HCT116 (cell line): ENCODE data around the gene MYADM. TPM values are rescaled to one million over a fixed set of nuclear protein-coding genes. Genes with fewer than 3 reads are reported as not detected.

Experiments used
- ATAC-seq: fragments of 200-7000 bp; cut with Tn5 transposase; 2 replicates; pipeline ENCODE4 v1.9.1; 2020; ENCODE audit warnings: mild to moderate bottlenecking, moderate library complexity
- BruUV-seq: library from RNA; stranded (reverse); fragments of 400-500 nt; replicated peaks from 2 replicates; lab custom pipeline; 2021; lab: Mats Ljungman, UMichigan
- CTCF ChIA-PET: fragments of 300-600 bp; sonication (Branson Sonifier 250); formaldehyde crosslinking; loops from one replicate; lab custom pipeline; 2021; ENCODE audit warnings: antibody characterized with exemption; lab: Charles Lee
- POLR2A ChIA-PET: fragments of 300-600, 350-600 bp; sonication (Branson Sonifier 250); formaldehyde crosslinking; loops from one replicate; lab custom pipeline; 2021; ENCODE audit warnings: antibody characterized with exemption; lab: Charles Lee
- RAD21 ChIA-PET, 2 experiments: fragments of 300-600 bp; sonication (Branson Sonifier 250); formaldehyde crosslinking; loops; one replicate each; lab custom pipeline; 2023; ENCODE audit warnings: low total read pairs in 2 of 2; ENCODE audit not compliant: uncharacterized antibody in 2 of 2, unreplicated experiment in 2 of 2, low non-redundant PET in 1 of 2; lab: Charles Lee
- DNase-seq: peaks from one replicate; pipeline ENCODE4 v3.0.0-alpha.2; 2010; ENCODE audit warnings: low read depth, low spot score
- H2AFZ ChIP-seq: fragments of 200-600 bp; shearing (Covaris generic), sonication (generic); 2 replicates; pipeline ENCODE4 v1.6.1; 2017; ENCODE audit warnings: low read depth, mixed run types, mixed read lengths, antibody characterized with exemption, low read length; ENCODE audit not compliant: poor library complexity, severe bottlenecking
- H3K27ac ChIP-seq: 2 replicates; pipeline ENCODE4 v1.5.1; 2012; ENCODE audit warnings: low read depth, low read length
- H3K27me3 ChIP-seq: fragments of 200-600 bp; sonication (generic); 2 replicates; pipeline ENCODE4 v1.6.1; 2016; ENCODE audit warnings: mixed run types, low read length, mixed read lengths; ENCODE audit not compliant: insufficient read depth
- H3K36me3 ChIP-seq, 2 experiments: fragments of 200-500 bp in 1 of 2; fragments of 200-600 bp in 1 of 2; sonication (Bioruptor generic) in 1 of 2; sonication (generic) in 1 of 2; 2 replicates each; pipeline versions ENCODE4 v1.5.1 to v1.6.1; 2014 to 2016; ENCODE audit warnings: low read length in 2 of 2, inconsistent platforms in 1 of 2, mixed read lengths in 1 of 2, mixed run types in 1 of 2; ENCODE audit not compliant: insufficient read depth in 2 of 2, control insufficient read depth in 1 of 2
- H3K4me1 ChIP-seq, 2 experiments: fragments of 200-600 bp in 1 of 2; sonication (generic) in 1 of 2; 2 replicates each; pipeline versions ENCODE4 v1.5.1 to v1.6.1; 2012 to 2017; ENCODE audit warnings: low read length in 2 of 2, inconsistent platforms in 1 of 2, mild to moderate bottlenecking in 1 of 2, mixed read lengths in 1 of 2, mixed run types in 1 of 2, moderate library complexity in 1 of 2; ENCODE audit not compliant: insufficient read depth in 2 of 2, control insufficient read depth in 1 of 2
- H3K4me2 ChIP-seq: fragments of 200-600 bp; sonication (generic); 2 replicates; pipeline ENCODE4 v1.6.1; 2017; ENCODE audit warnings: mixed run types, low read length, mixed read lengths
- H3K4me3 ChIP-seq, 2 experiments: fragments of 200-600 bp in 1 of 2; sonication (generic) in 1 of 2; replicated peaks in 1 of 2; 2 replicates each; pipeline ENCODE4 v1.5.1; 2011 to 2016; ENCODE audit warnings: low read length in 2 of 2, control low read depth in 1 of 2, low read depth in 1 of 2, mild to moderate bottlenecking in 1 of 2, mixed read lengths in 1 of 2, mixed run types in 1 of 2
- H3K79me2 ChIP-seq: fragments of 200-600 bp; sonication (generic); 2 replicates; pipeline ENCODE4 v1.6.1; 2017; ENCODE audit warnings: mild to moderate bottlenecking, mixed run types, low read length, moderate library complexity, mixed read lengths; ENCODE audit not compliant: insufficient read depth
- H3K9ac ChIP-seq: fragments of 200-600 bp; sonication (generic); 2 replicates; pipeline ENCODE4 v1.6.1; 2016; ENCODE audit warnings: low read length, mixed read lengths
- H3K9me2 ChIP-seq: fragments of 200-600 bp; sonication (generic), shearing (Covaris generic); 2 replicates; pipeline ENCODE4 v1.6.1; 2017; ENCODE audit warnings: mixed run types, mild to moderate bottlenecking, moderate library complexity; ENCODE audit not compliant: insufficient read depth
- H3K9me3 ChIP-seq, 2 experiments: fragments of 200-500 bp in 1 of 2; fragments of 200-600 bp in 1 of 2; sonication (Bioruptor generic) in 1 of 2; sonication (generic) in 1 of 2; 2 replicates each; pipeline ENCODE4 v1.6.1; 2014 to 2017; ENCODE audit warnings: low read length in 2 of 2, mixed read lengths in 2 of 2, inconsistent platforms in 1 of 2, low read depth in 1 of 2, mild to moderate bottlenecking in 1 of 2, mixed run types in 1 of 2, moderate library complexity in 1 of 2; ENCODE audit not compliant: control insufficient read depth in 1 of 2, insufficient read depth in 1 of 2
- H4K20me1 ChIP-seq: fragments of 200-600 bp; sonication (generic), shearing (Covaris generic); 2 replicates; pipeline ENCODE4 v1.6.1; 2017; ENCODE audit warnings: mixed run types, mild to moderate bottlenecking, moderate library complexity; ENCODE audit not compliant: insufficient read depth
- ELF1 ChIP-seq: IDR thresholded peaks from 2 replicates; pipeline ENCODE4 v1.6.1; 2012; ENCODE audit warnings: low read depth, borderline replicate concordance
- POLR2A ChIP-seq: IDR thresholded peaks from 2 replicates; pipeline ENCODE4 v1.7.0; 2011; ENCODE audit warnings: borderline replicate concordance; ENCODE audit not compliant: insufficient read depth, insufficient read length; ENCODE audit errors: extremely low read depth
- POLR2AphosphoS5 ChIP-seq: IDR thresholded peaks from 2 replicates; pipeline ENCODE4 v1.6.1; 2011; ENCODE audit warnings: mild to moderate bottlenecking, low read depth, low read length, moderate library complexity
- RAD21 ChIP-seq: IDR thresholded peaks from 2 replicates; pipeline ENCODE4 v1.6.1; 2012; ENCODE audit warnings: low read depth, mild to moderate bottlenecking
- SIN3A ChIP-seq: IDR thresholded peaks from 2 replicates; pipeline ENCODE4 v1.6.1; 2012; ENCODE audit warnings: low read depth
- SP1 ChIP-seq: IDR thresholded peaks from 2 replicates; pipeline ENCODE4 v1.6.1; 2012; ENCODE audit warnings: low read depth
- ZBTB33 ChIP-seq: IDR thresholded peaks from 2 replicates; pipeline ENCODE4 v1.6.1; 2011; ENCODE audit warnings: mild to moderate bottlenecking, low read length, moderate library complexity; ENCODE audit not compliant: insufficient replicate concordance; ENCODE audit errors: extremely low read depth
- intact Hi-C: fragments of 100-400 bp; cut with micrococcal nuclease; formaldehyde crosslinking; loops from 2 replicates; pipeline ENCODE4 v1.10.0; 2022
- total RNA-seq: library from RNA; stranded (reverse); gene quantifications from one replicate; pipeline ENCODE4 v1.2.1, GENCODE V29; 2021; ENCODE audit not compliant: unreplicated experiment
- TF ChIP-seq, protein P1 (sequence below): IDR thresholded peaks from 2 replicates; pipeline ENCODE4 v1.6.1; 2012; ENCODE audit warnings: low read depth
- TF ChIP-seq, protein P2 (sequence below), 3 experiments: fragments of 200-600 bp in 1 of 3; sonication (generic) in 1 of 3; IDR thresholded peaks in 2 of 3; conservative IDR thresholded peaks in 1 of 3; 2 replicates each; pipeline ENCODE4 v1.5.1; 2012 to 2017; ENCODE audit warnings: low read depth in 2 of 3, low read length in 2 of 3, antibody characterized with exemption in 1 of 3, borderline replicate concordance in 1 of 3, control low read depth in 1 of 3, mild to moderate bottlenecking in 1 of 3, mixed read lengths in 1 of 3, mixed run types in 1 of 3, moderate library complexity in 1 of 3; ENCODE audit not compliant: insufficient read depth in 1 of 3

MYADM gene
- total RNA-seq, 1 experiment from 2014 or later = 79.6 TPM

DNA sequence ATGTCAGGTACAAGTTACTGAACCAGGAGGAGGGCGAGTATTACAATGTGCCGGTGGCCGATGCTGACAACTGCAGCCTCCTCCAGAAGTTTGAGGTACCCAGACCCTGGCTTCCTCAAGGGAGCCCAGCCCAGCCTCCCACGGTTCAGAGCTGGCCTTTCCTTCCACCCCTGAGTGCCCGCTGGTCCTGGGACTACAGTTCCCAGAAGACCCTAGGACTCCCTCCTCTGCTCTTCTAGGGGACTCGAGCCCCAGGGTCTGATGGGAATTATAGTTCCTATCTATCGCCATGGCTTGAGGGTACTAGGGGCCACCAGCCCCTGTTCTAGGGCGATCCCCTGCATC is 25.3 kb downstream of the MYADM start:
- H3K79me2 ChIP-seq = no peaks in the 10 kb centered on the region
- H3K36me3 ChIP-seq = no peaks in the 10 kb centered on the region
- no peak overlapping the region for H3K4me2 ChIP-seq
- ChIA-PET POLR2A (no interaction called here), CTCF (no interaction called here)
- no peaks in the 10 kb centered on the region for H4K20me1 ChIP-seq
- H3K9ac ChIP-seq = no peak overlapping the region
- no peaks in the 10 kb centered on the region for H3K9me2 ChIP-seq
- BruUV-seq = no TSS peak
- no peak overlapping the region for H3K4me3 ChIP-seq
- DNase-seq = no peak
- no peaks in the 10 kb centered on the region for H3K9me3 ChIP-seq
- TF ChIP-seq SP1 (no peak), ELF1 (no peak), RAD21 (no peak), ZBTB33 (no peak), SIN3A (no peak), POLR2AphosphoS5 (no peak), POLR2A (no peak)
- TF ChIP-seq, protein P1, sequence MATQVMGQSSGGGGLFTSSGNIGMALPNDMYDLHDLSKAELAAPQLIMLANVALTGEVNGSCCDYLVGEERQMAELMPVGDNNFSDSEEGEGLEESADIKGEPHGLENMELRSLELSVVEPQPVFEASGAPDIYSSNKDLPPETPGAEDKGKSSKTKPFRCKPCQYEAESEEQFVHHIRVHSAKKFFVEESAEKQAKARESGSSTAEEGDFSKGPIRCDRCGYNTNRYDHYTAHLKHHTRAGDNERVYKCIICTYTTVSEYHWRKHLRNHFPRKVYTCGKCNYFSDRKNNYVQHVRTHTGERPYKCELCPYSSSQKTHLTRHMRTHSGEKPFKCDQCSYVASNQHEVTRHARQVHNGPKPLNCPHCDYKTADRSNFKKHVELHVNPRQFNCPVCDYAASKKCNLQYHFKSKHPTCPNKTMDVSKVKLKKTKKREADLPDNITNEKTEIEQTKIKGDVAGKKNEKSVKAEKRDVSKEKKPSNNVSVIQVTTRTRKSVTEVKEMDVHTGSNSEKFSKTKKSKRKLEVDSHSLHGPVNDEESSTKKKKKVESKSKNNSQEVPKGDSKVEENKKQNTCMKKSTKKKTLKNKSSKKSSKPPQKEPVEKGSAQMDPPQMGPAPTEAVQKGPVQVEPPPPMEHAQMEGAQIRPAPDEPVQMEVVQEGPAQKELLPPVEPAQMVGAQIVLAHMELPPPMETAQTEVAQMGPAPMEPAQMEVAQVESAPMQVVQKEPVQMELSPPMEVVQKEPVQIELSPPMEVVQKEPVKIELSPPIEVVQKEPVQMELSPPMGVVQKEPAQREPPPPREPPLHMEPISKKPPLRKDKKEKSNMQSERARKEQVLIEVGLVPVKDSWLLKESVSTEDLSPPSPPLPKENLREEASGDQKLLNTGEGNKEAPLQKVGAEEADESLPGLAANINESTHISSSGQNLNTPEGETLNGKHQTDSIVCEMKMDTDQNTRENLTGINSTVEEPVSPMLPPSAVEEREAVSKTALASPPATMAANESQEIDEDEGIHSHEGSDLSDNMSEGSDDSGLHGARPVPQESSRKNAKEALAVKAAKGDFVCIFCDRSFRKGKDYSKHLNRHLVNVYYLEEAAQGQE = no peak
- TF ChIP-seq, protein P2, sequence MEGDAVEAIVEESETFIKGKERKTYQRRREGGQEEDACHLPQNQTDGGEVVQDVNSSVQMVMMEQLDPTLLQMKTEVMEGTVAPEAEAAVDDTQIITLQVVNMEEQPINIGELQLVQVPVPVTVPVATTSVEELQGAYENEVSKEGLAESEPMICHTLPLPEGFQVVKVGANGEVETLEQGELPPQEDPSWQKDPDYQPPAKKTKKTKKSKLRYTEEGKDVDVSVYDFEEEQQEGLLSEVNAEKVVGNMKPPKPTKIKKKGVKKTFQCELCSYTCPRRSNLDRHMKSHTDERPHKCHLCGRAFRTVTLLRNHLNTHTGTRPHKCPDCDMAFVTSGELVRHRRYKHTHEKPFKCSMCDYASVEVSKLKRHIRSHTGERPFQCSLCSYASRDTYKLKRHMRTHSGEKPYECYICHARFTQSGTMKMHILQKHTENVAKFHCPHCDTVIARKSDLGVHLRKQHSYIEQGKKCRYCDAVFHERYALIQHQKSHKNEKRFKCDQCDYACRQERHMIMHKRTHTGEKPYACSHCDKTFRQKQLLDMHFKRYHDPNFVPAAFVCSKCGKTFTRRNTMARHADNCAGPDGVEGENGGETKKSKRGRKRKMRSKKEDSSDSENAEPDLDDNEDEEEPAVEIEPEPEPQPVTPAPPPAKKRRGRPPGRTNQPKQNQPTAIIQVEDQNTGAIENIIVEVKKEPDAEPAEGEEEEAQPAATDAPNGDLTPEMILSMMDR (IDR thresholded peaks at IDR 0.05 in 2 of 3, conservative IDR thresholded peaks at IDR 0.05 in 1 of 3; ENCODE audit: borderline replicate concordance in 1 of 3, insufficient read depth in 1 of 3, low read depth in 2 of 3, low read length in 2 of 3) = no peak
- TF ChIP-seq, all 23 proteins: peak for 0
- Histone ChIP-seq H2AFZ (no peak overlapping the region), H3K27ac (no peak overlapping the region), H3K4me1 (peaks cover 7 to 20% of the 10 kb centered on the region in 2 experiments; a peak in 3 of 4 replicates), H3K27me3 (no peaks in the 10 kb centered on the region)
- ATAC-seq = no peak
- intact Hi-C loops = no loop called here
- RAD21 ChIA-PET = no interaction called here
